Measurements from ENCODE around the gene TCFL5. TPM values are rescaled to one million over a fixed set of nuclear protein-coding genes. Genes with fewer than 3 reads are reported as not detected.

Gene TCFL5
- total RNA-seq, 6 donors from 2014 or later = 2.1 to 9.6 (median 7.1) TPM

- H3K4me1 ChIP-seq = peaks cover 12 to 22% (median 19%) of the 10 kb centered on the region in 4 donors
- ATAC-seq (ENCODE audit: low FRiP score in 2 of 2) = no peak
- no peak overlapping the region for H3K4me3 ChIP-seq
- peak in 1 of 2 donors; percentile 64 for DNase-seq
- no peak overlapping the region for H3K27ac ChIP-seq
- TF ChIP-seq POLR2A (IDR thresholded peaks at IDR 0.05) (no peak), EP300 (IDR thresholded peaks at IDR 0.05) (no peak), CTCF (IDR thresholded peaks at IDR 0.05) (no peak), POLR2AphosphoS5 (IDR thresholded peaks at IDR 0.05) (no peak)
- H3K9me3 ChIP-seq = no peaks in the 10 kb centered on the region
- H3K27me3 ChIP-seq = no peaks in the 10 kb centered on the region
- H3K36me3 ChIP-seq = peaks cover 32 to 60% (median 52%) of the 10 kb centered on the region in 4 donors
- WGBS, 2 donors = 96 to 100% methylated on average over 4 to 16 of the region's 16 CpGs
Measured at GRCh38 chr20:62896526-62896925, 34.9 kb upstream of the TCFL5 start.

- Histone ChIP-seq H3K4me1 (peaks cover 10 to 18% (median 17%) of the 10 kb centered on the region in 4 donors), H3K4me3 (no peak overlapping the region), H3K27ac (no peak overlapping the region), H3K9me3 (no peaks in the 10 kb centered on the region), H3K36me3 (peaks cover 41 to 62% (median 58%) of the 10 kb centered on the region in 4 donors), H3K27me3 (no peaks in the 10 kb centered on the region)
- WGBS, 2 donors = 93 to 94% methylated on average over 9 of the region's 9 CpGs
- DNase-seq (no peak), ATAC-seq (ENCODE audit: low FRiP score in 2 of 2) (no peak)
- TF ChIP-seq CTCF (IDR thresholded peaks at IDR 0.05) (no peak), EP300 (IDR thresholded peaks at IDR 0.05) (no peak), POLR2AphosphoS5 (IDR thresholded peaks at IDR 0.05) (no peak), POLR2A (IDR thresholded peaks at IDR 0.05) (no peak)
Measured at GRCh38 chr20:62895539-62895938, 33.9 kb upstream of the TCFL5 start.

GRCh38 chr20:62894261-62894660 is 32.6 kb upstream of the TCFL5 start:
- Histone ChIP-seq H3K27me3 (no peaks in the 10 kb centered on the region), H3K36me3 (peaks cover 53 to 75% (median 71%) of the 10 kb centered on the region in 4 donors), H3K4me3 (no peak overlapping the region), H3K27ac (no peak overlapping the region), H3K4me1 (peaks cover 0 to 5% (median 4%) of the 10 kb centered on the region in 4 donors), H3K9me3 (no peaks in the 10 kb centered on the region)
- ATAC-seq (ENCODE audit: low FRiP score in 2 of 2) = no peak
- WGBS, 2 donors = 92 to 93% methylated on average over 14 of the region's 14 CpGs
- no peak for TF ChIP-seq EP300 (IDR thresholded peaks at IDR 0.05)
- TF ChIP-seq CTCF (IDR thresholded peaks at IDR 0.05) = no peak
- no peak for TF ChIP-seq POLR2AphosphoS5 (IDR thresholded peaks at IDR 0.05)
- no peak for DNase-seq

GRCh38 chr20:62893700-62894099 is 32.1 kb upstream of the TCFL5 start:
- WGBS, 2 donors = 93 to 100% methylated on average over 9 to 14 of the region's 14 CpGs
- ATAC-seq (ENCODE audit: low FRiP score in 2 of 2) (no peak), DNase-seq (no peak)
- Histone ChIP-seq H3K4me1 (no peaks in the 10 kb centered on the region), H3K27ac (no peak overlapping the region), H3K27me3 (no peaks in the 10 kb centered on the region), H3K36me3 (peaks cover 59 to 80% (median 76%) of the 10 kb centered on the region in 4 donors), H3K9me3 (no peaks in the 10 kb centered on the region), H3K4me3 (no peak overlapping the region)
- no peak for TF ChIP-seq POLR2AphosphoS5 (IDR thresholded peaks at IDR 0.05)
- TF ChIP-seq POLR2A (IDR thresholded peaks at IDR 0.05) = no peak
- no peak for TF ChIP-seq CTCF (IDR thresholded peaks at IDR 0.05)
- no peak for TF ChIP-seq EP300 (IDR thresholded peaks at IDR 0.05)
